ENCODE results near the gene HCN3. TPM values are rescaled to one million over a fixed set of nuclear protein-coding genes. Genes with fewer than 3 reads are reported as not detected.

HCN3 gene
- total RNA-seq, 1 experiment from 2014 or later: 2.5 TPM

GRCh38 chr1:155261852-155262673, 15.2 kb upstream of the HCN3 start, which contains the start of gene SCAMP3:
TSS of gene SCAMP3 (minus strand) at chr1:155262360. CDS start at chr1:155262151, 209 bp downstream.
- DNase-seq (ENCODE audit: low read depth in 1 of 2, low spot score in 2 of 2): peak; percentile 91 to 98
- peaks cover 80% of the 10 kb centered on the region for H3K36me3 ChIP-seq

DNA sequence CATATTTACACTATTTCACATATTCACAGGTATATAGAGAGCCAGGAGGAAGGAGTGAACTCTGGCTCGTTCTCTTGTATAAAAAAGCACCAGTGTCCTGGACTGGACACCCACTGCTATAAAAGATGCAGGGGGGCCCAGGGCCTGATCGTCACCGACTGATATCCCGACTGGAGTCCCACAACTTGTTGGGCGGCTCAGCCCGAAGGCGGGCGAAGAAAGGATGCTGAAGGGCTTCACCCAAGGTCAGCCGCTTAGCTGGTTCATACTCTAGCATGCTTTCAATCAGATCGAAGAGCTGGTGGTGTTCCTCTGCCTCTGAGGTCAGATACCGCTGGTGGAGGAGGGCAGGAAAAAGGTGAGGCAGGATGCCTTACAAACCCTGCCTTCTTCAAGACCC, 14.2 kb upstream of the HCN3 start:
- no peak overlapping the region for H3K4me3 ChIP-seq
- no peak overlapping the region for H3K27ac ChIP-seq
- peaks cover 84% of the 10 kb centered on the region for H3K36me3 ChIP-seq
- H3K27me3 ChIP-seq (replicated peaks): no peaks in the 10 kb centered on the region
- no peak for DNase-seq (ENCODE audit: low read depth in 1 of 2, low spot score in 2 of 2)
- H3K9me3 ChIP-seq (replicated peaks): no peaks in the 10 kb centered on the region
- H3K4me1 ChIP-seq (replicated peaks): peaks cover 6% of the 10 kb centered on the region

More at GRCh38 chr1:155261852-155262673, 15.2 kb upstream of the HCN3 start, which contains the start of gene SCAMP3:
- Histone ChIP-seq H3K27ac (peak within 1 kb of the TSS; percentile 29), H3K27me3 (replicated peaks) (no peaks in the 10 kb centered on the region), H3K4me3 (peak within 1 kb of the TSS; percentile 58), H3K9me3 (replicated peaks) (no peaks in the 10 kb centered on the region), H3K4me1 (replicated peaks) (peaks cover 6% of the 10 kb centered on the region)

GRCh38 chr1:155266553-155266952, 10.7 kb upstream of the HCN3 start:
- H3K4me1 ChIP-seq (replicated peaks): no peaks in the 10 kb centered on the region; the same call in 1 of the 2 replicates
- H3K27me3 ChIP-seq (replicated peaks): no peaks in the 10 kb centered on the region

DNA sequence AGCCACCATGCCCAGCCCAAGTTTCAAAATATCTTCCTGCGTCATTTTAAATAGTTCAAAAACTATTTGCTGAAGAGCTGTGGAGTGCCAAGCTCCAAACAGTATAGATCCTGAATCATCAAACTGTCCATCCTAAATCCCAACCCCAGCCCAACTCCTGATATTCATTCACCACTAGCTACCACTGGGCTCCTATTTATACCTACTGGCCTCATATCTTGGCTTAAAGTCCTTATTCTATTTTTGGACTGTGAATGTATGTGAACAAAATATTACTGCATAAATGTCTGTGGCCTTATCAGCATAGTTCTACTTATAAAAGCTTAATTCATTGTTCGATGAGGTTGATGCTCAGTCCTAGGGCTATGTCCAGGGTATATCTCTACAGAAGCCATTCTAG, 9.9 kb upstream of the HCN3 start:
- no peaks in the 10 kb centered on the region for H3K27me3 ChIP-seq (replicated peaks)
- H3K4me1 ChIP-seq (replicated peaks): peaks cover 4% of the 10 kb centered on the region
- no peak overlapping the region for H3K27ac ChIP-seq
- no peak for DNase-seq (ENCODE audit: low read depth in 1 of 2, low spot score in 2 of 2)
- H3K36me3 ChIP-seq: peaks cover 97% of the 10 kb centered on the region
- H3K4me3 ChIP-seq: no peak overlapping the region
- H3K9me3 ChIP-seq (replicated peaks): no peaks in the 10 kb centered on the region

More at GRCh38 chr1:155266553-155266952, 10.7 kb upstream of the HCN3 start:
- no peak for DNase-seq (ENCODE audit: low read depth in 1 of 2, low spot score in 2 of 2)
- Histone ChIP-seq H3K27ac (no peak overlapping the region), H3K9me3 (replicated peaks) (no peaks in the 10 kb centered on the region), H3K4me3 (no peak overlapping the region), H3K36me3 (peaks cover 92% of the 10 kb centered on the region)

DNA sequence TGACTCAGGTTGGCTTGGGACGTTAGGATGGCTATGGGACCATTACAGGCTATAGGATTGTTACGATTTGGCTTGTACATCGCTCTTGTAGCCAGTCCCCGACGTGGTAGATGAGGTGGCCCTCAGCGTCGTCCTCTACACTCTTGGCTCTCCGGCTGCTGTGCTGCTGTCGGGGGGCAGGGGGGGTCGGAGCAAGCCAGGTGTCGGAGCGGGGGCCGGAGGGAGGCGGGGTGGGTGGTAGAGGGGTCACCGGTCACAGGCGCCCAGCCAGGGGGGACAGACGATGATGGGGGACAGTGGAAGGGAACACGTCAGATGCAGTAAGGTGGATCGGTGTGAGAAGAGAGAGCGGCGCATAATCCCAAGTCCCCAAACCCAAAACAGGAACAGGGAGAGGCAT, 8.6 kb upstream of the HCN3 start:
- peaks cover 90% of the 10 kb centered on the region for H3K36me3 ChIP-seq
- no peak overlapping the region for H3K4me3 ChIP-seq
- H3K9me3 ChIP-seq (replicated peaks): no peaks in the 10 kb centered on the region

GRCh38 chr1:155269381-155269780, 7.9 kb upstream of the HCN3 start:
- Histone ChIP-seq H3K27ac (no peak overlapping the region), H3K4me3 (no peak overlapping the region), H3K36me3 (peaks cover 82% of the 10 kb centered on the region), H3K9me3 (replicated peaks) (no peaks in the 10 kb centered on the region), H3K4me1 (replicated peaks) (peaks cover 13% of the 10 kb centered on the region), H3K27me3 (replicated peaks) (no peaks in the 10 kb centered on the region)
- DNase-seq (ENCODE audit: low read depth in 1 of 2, low spot score in 2 of 2): no peak

More for the DNA sequence above, 8.6 kb upstream of the HCN3 start:
- peaks cover 9% of the 10 kb centered on the region for H3K4me1 ChIP-seq (replicated peaks)
- DNase-seq (ENCODE audit: low read depth in 1 of 2, low spot score in 2 of 2): no peak
- H3K27me3 ChIP-seq (replicated peaks): no peaks in the 10 kb centered on the region
- H3K27ac ChIP-seq: no peak overlapping the region

DNA sequence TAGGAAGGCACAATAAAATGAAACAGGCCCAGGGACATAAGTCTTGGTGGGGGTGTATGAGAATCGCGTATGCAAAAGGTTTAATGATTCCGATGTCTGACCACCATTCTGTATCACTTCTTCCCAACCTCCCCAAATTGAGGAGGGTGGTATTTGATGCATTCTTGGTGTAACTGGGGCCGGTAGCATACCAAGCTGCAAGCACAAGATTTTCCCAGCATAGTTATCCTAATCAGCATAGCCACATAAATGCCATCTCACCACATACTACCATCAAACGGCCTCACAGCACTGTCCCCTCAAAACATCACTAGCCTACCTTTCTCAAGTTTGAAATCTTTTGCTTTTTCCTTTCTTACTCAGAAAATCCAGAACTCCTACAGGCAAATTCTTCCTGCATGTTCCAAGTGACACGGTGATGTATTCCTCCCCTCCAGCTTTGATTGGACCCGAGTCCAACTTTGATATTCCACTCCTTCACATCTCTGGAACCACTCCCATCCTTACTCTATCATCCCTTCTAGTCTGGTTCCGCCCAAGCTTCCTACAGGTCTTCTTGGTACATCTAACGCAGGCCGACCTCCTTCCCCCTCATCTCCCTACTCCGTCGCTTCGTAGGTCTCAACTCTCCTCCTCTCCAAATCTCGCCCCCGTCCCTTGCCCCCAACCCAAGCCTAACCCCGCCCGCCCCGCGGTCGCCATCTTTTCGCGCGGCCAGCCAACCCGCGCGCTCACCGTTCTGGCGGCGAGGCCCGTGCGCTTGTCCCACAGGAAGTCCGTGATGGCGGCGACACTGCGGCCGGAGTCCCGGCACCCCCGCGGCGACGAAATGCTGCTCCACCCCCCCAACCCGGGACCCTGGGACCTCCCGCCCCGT, 4.6 kb upstream of the HCN3 start:
- peaks cover 21% of the 10 kb centered on the region for H3K4me1 ChIP-seq (replicated peaks)
- peak; percentile 47 to 70 for DNase-seq (ENCODE audit: low read depth in 1 of 2, low spot score in 2 of 2)
- H3K27ac ChIP-seq: peak overlapping the region; percentile 76
- peak overlapping the region; percentile 58 for H3K4me3 ChIP-seq
- peaks cover 51% of the 10 kb centered on the region for H3K36me3 ChIP-seq
- no peaks in the 10 kb centered on the region for H3K27me3 ChIP-seq (replicated peaks)
- H3K9me3 ChIP-seq (replicated peaks): no peaks in the 10 kb centered on the region

DNA sequence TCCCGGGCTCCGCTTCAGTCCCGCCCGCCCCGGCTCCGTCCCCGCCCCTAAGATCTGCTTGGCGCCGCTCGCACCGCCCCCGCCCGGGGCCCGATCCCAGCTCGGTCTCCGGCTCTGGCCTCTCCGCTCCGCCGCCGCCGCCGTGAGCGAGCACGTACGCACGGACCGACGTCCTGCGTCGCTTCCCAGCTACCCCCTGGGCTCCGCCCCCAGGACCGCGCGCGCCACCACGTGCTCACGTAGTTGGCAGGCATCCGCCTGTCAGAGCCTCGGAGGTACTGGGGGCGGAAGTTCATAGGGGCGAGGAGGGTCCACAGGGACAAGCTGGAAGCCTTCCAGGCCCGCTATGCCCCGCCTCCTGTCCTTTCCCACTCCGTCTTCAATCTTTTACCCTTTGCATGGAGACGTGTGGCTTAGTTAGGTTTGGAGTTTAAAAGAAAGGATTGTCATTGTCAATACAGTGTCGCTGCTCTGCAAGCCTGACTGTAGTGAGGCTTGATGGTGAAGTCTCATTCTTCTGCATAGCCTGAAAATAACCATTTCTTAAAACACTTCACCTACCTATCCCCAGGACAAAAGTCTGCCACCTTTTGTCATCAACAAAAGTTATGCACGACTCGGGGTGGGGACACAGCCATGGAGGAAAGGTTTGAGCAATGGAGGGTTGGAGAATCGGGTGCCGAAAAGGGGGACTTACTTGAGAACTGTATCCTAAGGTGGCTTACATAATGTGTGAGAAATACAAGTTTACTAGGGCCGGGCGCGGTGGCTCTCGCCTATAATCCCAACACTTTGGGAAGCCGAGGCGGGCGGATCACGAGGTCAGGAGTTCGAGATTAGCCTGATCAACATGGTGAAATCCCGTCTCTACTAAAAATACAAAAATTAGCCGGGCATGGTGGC, 3.7 kb upstream of the HCN3 start, which contains the start of gene CLK2:
Gene CLK2, minus strand, starts transcription at position 162 of the 903 bp plus-strand sequence. CDS start 2,527 bp downstream, outside the sequence.
- DNase-seq (ENCODE audit: low read depth in 1 of 2, low spot score in 2 of 2): peak; percentile 92 to 98
- H3K36me3 ChIP-seq: peaks cover 42% of the 10 kb centered on the region
- peak within 1 kb of the TSS; percentile 76 for H3K27ac ChIP-seq
- peaks cover 30% of the 10 kb centered on the region for H3K4me1 ChIP-seq (replicated peaks)
- no peaks in the 10 kb centered on the region for H3K27me3 ChIP-seq (replicated peaks)
- peak within 1 kb of the TSS; percentile 58 for H3K4me3 ChIP-seq
- no peaks in the 10 kb centered on the region for H3K9me3 ChIP-seq (replicated peaks)

GRCh38 chr1:155277902-155278688, 832 bp downstream of the HCN3 start:
- DNase-seq (ENCODE audit: low read depth in 1 of 2, low spot score in 2 of 2): peak in 1 of 2 experiments; percentile 25
- Histone ChIP-seq H3K9me3 (replicated peaks) (no peaks in the 10 kb centered on the region), H3K36me3 (peaks cover under 1% of the 10 kb centered on the region; the same call in 1 of the 2 replicates), H3K27ac (no peak overlapping the region), H3K27me3 (replicated peaks) (no peaks in the 10 kb centered on the region), H3K4me1 (replicated peaks) (peaks cover 31% of the 10 kb centered on the region), H3K4me3 (peak overlapping the region; percentile 60)

DNA sequence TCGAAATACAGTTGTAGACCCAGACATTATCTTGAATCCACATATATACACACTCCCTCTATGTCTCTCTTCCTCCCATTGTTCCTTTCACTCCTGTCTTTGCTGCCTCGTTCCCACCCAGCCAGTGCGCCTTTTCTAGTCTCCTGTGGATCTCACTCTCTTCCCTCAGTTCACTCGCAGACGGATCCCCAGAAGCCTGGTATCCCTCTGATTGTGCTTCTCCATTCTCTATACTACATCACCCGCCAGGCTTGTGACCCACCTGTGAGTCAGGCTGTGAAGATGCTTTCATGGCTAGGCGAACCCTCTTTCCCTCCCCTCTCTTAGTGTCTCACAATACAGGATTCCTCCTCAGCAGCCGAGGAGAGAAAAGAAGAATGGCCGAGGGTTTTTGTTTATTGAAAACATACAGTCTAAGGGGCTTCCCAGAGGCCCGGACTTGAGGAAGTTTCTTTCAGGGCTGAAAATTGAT, 1.5 kb downstream of the HCN3 start:
- H3K4me3 ChIP-seq: no peak overlapping the region
- H3K36me3 ChIP-seq: no peaks in the 10 kb centered on the region
- H3K27ac ChIP-seq: no peak overlapping the region
- DNase-seq (ENCODE audit: low read depth in 1 of 2, low spot score in 2 of 2): no peak
- H3K9me3 ChIP-seq (replicated peaks): no peaks in the 10 kb centered on the region
- H3K27me3 ChIP-seq (replicated peaks): no peaks in the 10 kb centered on the region
- peaks cover 28% of the 10 kb centered on the region for H3K4me1 ChIP-seq (replicated peaks)

- peaks cover 25% of the 10 kb centered on the region for H3K4me1 ChIP-seq (replicated peaks)
- no peak for DNase-seq (ENCODE audit: low read depth in 1 of 2, low spot score in 2 of 2)
Measured at GRCh38 chr1:155279268-155279667, 2.0 kb downstream of the HCN3 start.

GRCh38 chr1:155282488-155283091, 5.3 kb downstream of the HCN3 start:
- Histone ChIP-seq H3K4me1 (replicated peaks) (peaks cover 17% of the 10 kb centered on the region), H3K27ac (no peak overlapping the region), H3K9me3 (replicated peaks) (no peaks in the 10 kb centered on the region), H3K4me3 (no peak overlapping the region), H3K36me3 (no peaks in the 10 kb centered on the region), H3K27me3 (replicated peaks) (no peaks in the 10 kb centered on the region)
- no peak for DNase-seq (ENCODE audit: low read depth in 1 of 2, low spot score in 2 of 2)

More at GRCh38 chr1:155279268-155279667, 2.0 kb downstream of the HCN3 start:
- Histone ChIP-seq H3K9me3 (replicated peaks) (no peaks in the 10 kb centered on the region), H3K27me3 (replicated peaks) (no peaks in the 10 kb centered on the region), H3K36me3 (no peaks in the 10 kb centered on the region), H3K27ac (no peak overlapping the region), H3K4me3 (no peak overlapping the region)

Data from SJSA1 (cell line).